Measurements from ENCODE around the gene RSBN1. TPM values are rescaled to one million over a fixed set of nuclear protein-coding genes. Genes with fewer than 3 reads are reported as not detected.
"Not testable (repeated sequence)": the region's sequence is repeated elsewhere in the genome, so short reads cannot be mapped to it uniquely, and the experiment has no call there.

Gene RSBN1
- total RNA-seq, 4 donors from 2014 or later: 15.8 to 24.3 (median 20.1) TPM

DNA sequence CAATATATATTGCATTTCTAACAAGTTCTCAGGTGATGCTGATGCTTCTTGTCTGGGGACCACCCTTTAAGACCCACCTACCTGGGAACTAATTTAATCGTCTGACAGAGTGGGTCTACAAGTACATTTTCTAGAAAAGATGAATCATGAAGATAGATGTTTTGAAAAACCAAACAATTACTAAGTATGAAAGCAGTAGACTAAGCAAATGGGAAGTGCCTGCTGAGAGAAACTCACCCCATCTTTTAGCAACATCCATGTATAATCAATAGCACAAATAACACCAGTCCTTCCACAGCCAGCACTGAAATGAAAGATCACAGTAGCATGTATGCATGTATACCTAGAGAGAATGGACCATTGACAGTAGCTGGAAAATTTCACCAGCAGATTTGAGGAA lies 42.0 kb upstream of the RSBN1 start:
- Histone ChIP-seq H3K4me1 (no peaks in the 10 kb centered on the region), H3K9me3 (no peaks in the 10 kb centered on the region), H3K4me3 (no peak overlapping the region), H3K27ac (replicated peaks in 1 of 4) (no peak overlapping the region), H3K36me3 (no peaks in the 10 kb centered on the region), H3K27me3 (no peaks in the 10 kb centered on the region)
- TF ChIP-seq POLR2A (IDR thresholded peaks at IDR 0.05; ENCODE audit: low read depth) (no peak), EP300 (IDR thresholded peaks at IDR 0.05) (no peak), CTCF (IDR thresholded peaks at IDR 0.05) (no peak)
- intact Hi-C loops (cut with DNase I): no loop called here
- DNase-seq (ENCODE audit: extremely low spot score): no peak
- WGBS: 95% methylated on average over 1 of the region's 1 CpG

DNA sequence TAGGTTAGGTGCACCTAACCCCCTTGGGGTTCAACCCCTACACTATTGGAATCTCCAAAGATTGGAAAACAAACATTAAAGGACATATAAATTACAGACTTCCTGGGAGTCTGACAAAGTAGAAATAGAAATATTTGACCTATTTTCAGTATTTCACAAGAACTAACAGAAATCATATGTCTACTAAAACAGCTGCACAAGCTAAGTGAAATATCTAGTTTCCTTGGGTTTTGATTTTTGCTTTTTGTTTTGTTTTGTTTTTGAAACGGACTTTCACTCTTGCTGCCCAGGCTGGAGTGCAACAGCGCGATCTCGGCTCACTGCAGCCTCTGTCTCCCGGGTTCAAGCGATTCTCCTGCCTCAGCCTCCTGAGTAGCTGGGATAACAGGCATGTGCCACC lies 40.4 kb upstream of the RSBN1 start:
- H3K36me3 ChIP-seq; H3K9me3 ChIP-seq; DNase-seq (ENCODE audit: extremely low spot score); H3K27me3 ChIP-seq; H3K4me1 ChIP-seq; H3K4me3 ChIP-seq; intact Hi-C loops (cut with DNase I); H3K27ac ChIP-seq (replicated peaks in 1 of 4): not testable (repeated sequence)
- 87% methylated on average over 6 of the region's 6 CpGs for WGBS

- Histone ChIP-seq H3K9me3 (no peaks in the 10 kb centered on the region), H3K4me3 (no peak overlapping the region), H3K27me3 (no peaks in the 10 kb centered on the region), H3K27ac (replicated peaks in 1 of 4) (no peak overlapping the region), H3K4me1 (no peaks in the 10 kb centered on the region), H3K36me3 (no peaks in the 10 kb centered on the region)
- 76% methylated on average over 3 of the region's 3 CpGs for WGBS
- intact Hi-C loops (cut with DNase I): no loop called here
- no peak for DNase-seq (ENCODE audit: extremely low spot score)
- TF ChIP-seq EP300 (IDR thresholded peaks at IDR 0.05) (no peak), POLR2A (IDR thresholded peaks at IDR 0.05; ENCODE audit: low read depth) (no peak), CTCF (IDR thresholded peaks at IDR 0.05) (no peak), POLR2AphosphoS5 (IDR thresholded peaks at IDR 0.05) (no peak)
Observed at GRCh38 chr1:113850127-113850796, 38.0 kb upstream of the RSBN1 start.

DNA sequence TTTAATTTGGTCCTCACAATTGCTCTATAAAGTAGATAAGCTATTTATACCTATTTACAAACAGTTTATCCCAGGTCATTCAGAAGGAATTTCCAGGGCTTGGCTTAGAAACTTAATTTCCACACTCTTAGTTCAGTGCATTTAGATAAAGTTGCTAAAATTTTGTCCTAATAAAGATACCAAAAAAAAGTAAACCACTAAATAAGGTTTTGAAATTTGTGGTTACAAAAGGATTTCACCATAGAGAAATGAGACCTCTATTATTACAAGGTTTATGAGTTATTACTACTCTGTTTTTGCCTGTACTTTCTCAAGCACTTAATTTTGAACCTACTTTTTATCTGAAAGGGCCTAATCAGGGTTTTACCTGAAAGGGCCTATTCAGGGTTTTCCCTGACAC lies 36.8 kb upstream of the RSBN1 start:
- H3K27ac ChIP-seq (replicated peaks in 1 of 4): no peak overlapping the region
- no peak for DNase-seq (ENCODE audit: extremely low spot score)
- H3K36me3 ChIP-seq: no peaks in the 10 kb centered on the region
- no peaks in the 10 kb centered on the region for H3K9me3 ChIP-seq
- no peaks in the 10 kb centered on the region for H3K27me3 ChIP-seq
- intact Hi-C loops (cut with DNase I): no loop called here
- H3K4me3 ChIP-seq: no peak overlapping the region
- H3K4me1 ChIP-seq: no peaks in the 10 kb centered on the region
- TF ChIP-seq POLR2A (IDR thresholded peaks at IDR 0.05; ENCODE audit: low read depth): no peak
- TF ChIP-seq POLR2AphosphoS5 (IDR thresholded peaks at IDR 0.05): no peak
- no peak for TF ChIP-seq CTCF (IDR thresholded peaks at IDR 0.05)
- TF ChIP-seq EP300 (IDR thresholded peaks at IDR 0.05): no peak

DNA sequence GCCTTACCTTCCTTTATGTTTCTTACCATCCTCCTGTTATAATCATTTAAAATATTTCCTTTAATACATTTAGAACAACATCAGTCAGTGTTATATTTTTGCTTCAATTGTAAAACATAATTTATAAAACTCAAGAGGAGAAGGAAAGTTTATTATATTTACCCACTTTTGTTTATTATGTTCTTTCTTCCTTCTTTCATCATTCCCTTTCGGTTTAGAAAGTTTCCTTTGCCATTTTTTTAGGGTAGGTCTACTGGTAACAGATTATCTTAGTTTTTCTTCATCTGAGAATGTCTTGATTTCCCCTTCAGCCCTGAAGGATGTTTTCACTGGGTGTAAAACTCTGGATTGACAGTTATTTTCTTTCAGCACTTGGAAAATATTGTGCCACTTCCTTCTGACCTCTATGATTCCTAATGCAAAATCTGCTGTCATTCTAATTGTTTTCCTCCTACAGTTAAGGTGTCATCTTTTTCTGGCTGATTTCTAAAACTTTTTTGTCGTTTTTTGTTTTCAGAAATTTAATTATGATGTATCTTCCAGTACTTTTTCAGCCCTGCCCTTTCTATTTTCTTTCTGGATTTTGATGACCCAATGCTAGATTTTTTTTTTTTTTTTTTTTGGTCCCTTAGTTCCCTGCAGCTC lies 34.2 kb upstream of the RSBN1 start:
- no peaks in the 10 kb centered on the region for H3K27me3 ChIP-seq
- intact Hi-C loops (cut with DNase I): no loop called here
- H3K4me1 ChIP-seq: no peaks in the 10 kb centered on the region
- TF ChIP-seq EP300 (IDR thresholded peaks at IDR 0.05) (no peak), POLR2AphosphoS5 (IDR thresholded peaks at IDR 0.05) (no peak), CTCF (IDR thresholded peaks at IDR 0.05) (no peak), POLR2A (IDR thresholded peaks at IDR 0.05; ENCODE audit: low read depth) (no peak)
- no peaks in the 10 kb centered on the region for H3K9me3 ChIP-seq
- H3K4me3 ChIP-seq: no peak overlapping the region
- H3K36me3 ChIP-seq: no peaks in the 10 kb centered on the region
- DNase-seq (ENCODE audit: extremely low spot score): no peak
- WGBS: 79% methylated on average over 2 of the region's 2 CpGs
- no peak overlapping the region for H3K27ac ChIP-seq (replicated peaks in 1 of 4)

Measured in esophagus muscularis mucosa (tissue), 4 donors.